Sigmoid colon (tissue), 4 donors: ENCODE results near the gene HOXC9.

Source experiments
- EP300 ChIP-seq, 4 donors: sonication (generic); formaldehyde crosslinking; IDR thresholded peaks; one replicate each; pipeline ENCODE4 v1.6.1; 2017; ENCODE audit warnings: antibody characterized with exemption in 4 of 4
- POLR2A ChIP-seq, 2 donors: fragments of 450-650 bp; IDR thresholded peaks; one replicate each; pipeline ENCODE4 v1.6.1; 2016; ENCODE audit warnings: antibody characterized with exemption in 2 of 2, mild to moderate bottlenecking in 2 of 2, moderate library complexity in 2 of 2
- TF ChIP-seq, protein P1 (sequence below), 4 experiments: fragments of 450-650 bp in 3 of 4; fragments of 200-600 bp in 1 of 4; IDR thresholded peaks; one replicate each; pipeline ENCODE4 v1.5.1; 2016 to 2019; ENCODE audit warnings: antibody characterized with exemption in 4 of 4, mild to moderate bottlenecking in 3 of 4, moderate library complexity in 2 of 4

DNA sequence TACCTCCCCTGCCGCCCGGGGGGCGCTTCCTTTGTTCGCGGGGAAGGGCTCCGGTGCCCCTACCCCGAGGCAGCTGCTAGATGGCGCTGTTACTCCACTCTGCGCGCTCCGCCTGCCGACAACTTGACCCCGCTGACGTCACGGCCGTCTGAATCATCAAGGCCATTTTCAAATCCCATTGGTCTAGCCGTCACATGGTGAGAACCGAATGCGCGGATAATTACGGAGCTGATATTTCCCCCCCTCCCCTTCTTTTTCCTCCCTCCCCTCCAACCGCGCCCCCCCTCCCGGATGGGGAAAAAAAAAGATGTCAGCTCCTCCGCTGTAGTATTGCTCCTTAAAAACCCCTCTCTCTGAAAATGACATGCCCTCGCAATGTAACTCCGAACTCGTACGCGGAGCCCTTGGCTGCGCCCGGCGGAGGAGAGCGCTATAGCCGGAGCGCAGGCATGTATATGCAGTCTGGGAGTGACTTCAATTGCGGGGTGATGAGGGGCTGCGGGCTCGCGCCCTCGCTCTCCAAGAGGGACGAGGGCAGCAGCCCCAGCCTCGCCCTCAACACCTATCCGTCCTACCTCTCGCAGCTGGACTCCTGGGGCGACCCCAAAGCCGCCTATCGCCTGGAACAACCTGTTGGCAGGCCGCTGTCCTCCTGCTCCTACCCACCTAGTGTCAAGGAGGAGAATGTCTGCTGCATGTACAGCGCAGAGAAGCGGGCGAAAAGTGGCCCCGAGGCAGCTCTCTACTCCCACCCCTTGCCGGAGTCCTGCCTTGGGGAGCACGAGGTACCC is 14.9 kb upstream of the HOXC9 start, which contains the start of gene HOXC10:
- TF ChIP-seq, protein P1, sequence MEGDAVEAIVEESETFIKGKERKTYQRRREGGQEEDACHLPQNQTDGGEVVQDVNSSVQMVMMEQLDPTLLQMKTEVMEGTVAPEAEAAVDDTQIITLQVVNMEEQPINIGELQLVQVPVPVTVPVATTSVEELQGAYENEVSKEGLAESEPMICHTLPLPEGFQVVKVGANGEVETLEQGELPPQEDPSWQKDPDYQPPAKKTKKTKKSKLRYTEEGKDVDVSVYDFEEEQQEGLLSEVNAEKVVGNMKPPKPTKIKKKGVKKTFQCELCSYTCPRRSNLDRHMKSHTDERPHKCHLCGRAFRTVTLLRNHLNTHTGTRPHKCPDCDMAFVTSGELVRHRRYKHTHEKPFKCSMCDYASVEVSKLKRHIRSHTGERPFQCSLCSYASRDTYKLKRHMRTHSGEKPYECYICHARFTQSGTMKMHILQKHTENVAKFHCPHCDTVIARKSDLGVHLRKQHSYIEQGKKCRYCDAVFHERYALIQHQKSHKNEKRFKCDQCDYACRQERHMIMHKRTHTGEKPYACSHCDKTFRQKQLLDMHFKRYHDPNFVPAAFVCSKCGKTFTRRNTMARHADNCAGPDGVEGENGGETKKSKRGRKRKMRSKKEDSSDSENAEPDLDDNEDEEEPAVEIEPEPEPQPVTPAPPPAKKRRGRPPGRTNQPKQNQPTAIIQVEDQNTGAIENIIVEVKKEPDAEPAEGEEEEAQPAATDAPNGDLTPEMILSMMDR (IDR thresholded peaks at IDR 0.05) = peak in 1 of 4 experiments; percentile 28
- TF ChIP-seq POLR2A (IDR thresholded peaks at IDR 0.05) (no peak), EP300 (IDR thresholded peaks at IDR 0.05) (no peak)
